K562 (cell line): ENCODE results near the gene CCDC85B. TPM values are rescaled to one million over a fixed set of nuclear protein-coding genes. Genes with fewer than 3 reads are reported as not detected.
A peak's percentile ranks its signal among the peaks of the same experiment; 100 is the strongest.

Experiments
- ATAC-seq: fragments of 200-7000 bp; cut with Tn5 transposase; 3 replicates; pipeline ENCODE4 v1.9.1; 2020; ENCODE audit warnings: moderate library complexity
- BruUV-seq: library from RNA; stranded (reverse); fragments of 400-500 nt; replicated peaks from 2 replicates; lab custom pipeline; 2021; lab: Mats Ljungman, UMichigan
- CTCF ChIA-PET: fragments of 300-600 bp; formaldehyde crosslinking; extraction: SDS; loops from one replicate; lab custom pipeline; 2021; ENCODE audit warnings: low intra/inter-chr PET ratio; lab: Yijun Ruan, JAX
- POLR2A ChIA-PET: fragments of 300-600, 350-650 bp; sonication (Branson Sonifier 250); formaldehyde crosslinking; extraction: SDS; loops from one replicate; lab custom pipeline; 2021; ENCODE audit warnings: antibody characterized with exemption, inconsistent platforms; lab: Yijun Ruan, JAX
- DNase-seq, 4 experiments: peaks; one replicate each; pipeline versions ENCODE4 v3.0.0 to v3.0.0-alpha.2; 2011 to 2018; ENCODE audit warnings: low spot score in 3 of 4, mixed read lengths in 3 of 4; ENCODE audit errors: extremely low read depth in 1 of 4
- FAIRE-seq: peaks from 2 replicates; lab custom pipeline; 2011; peaks lifted over from hg19 to GRCh38; lab: Jason Lieb, UNC
- H2AFZ ChIP-seq: 2 replicates; pipeline ENCODE4 v1.6.0; 2011; ENCODE audit warnings: low read depth, low read length, control low read depth, inconsistent platforms
- H3K27ac ChIP-seq: fragments of 200-600 bp; 3 replicates; pipeline ENCODE4 v1.8.0; 2011; ENCODE audit warnings: low read depth, mild to moderate bottlenecking, control low read depth, inconsistent platforms, low read length, moderate library complexity, mixed read lengths; ENCODE audit errors: extremely low read depth
- H3K27me3 ChIP-seq, 2 experiments: fragments of 300-600 bp in 1 of 2; 2 replicates in 1 of 2; 3 replicates in 1 of 2; pipeline versions ENCODE4 v1.6.0 to v1.8.0; 2011; ENCODE audit warnings: inconsistent platforms in 2 of 2, low read length in 2 of 2, mild to moderate bottlenecking in 1 of 2, mixed read lengths in 1 of 2, moderate library complexity in 1 of 2; ENCODE audit not compliant: control insufficient read depth in 2 of 2, insufficient read depth in 2 of 2
- H3K36me3 ChIP-seq: fragments of 300-600 bp; 3 replicates; pipeline ENCODE4 v1.8.0; 2011; ENCODE audit warnings: mild to moderate bottlenecking, low read length, inconsistent platforms; ENCODE audit not compliant: control insufficient read depth, insufficient read depth
- H3K4me1 ChIP-seq, 2 experiments: fragments of 200-600 bp in 1 of 2; replicated peaks in 1 of 2; 2 replicates in 1 of 2; 3 replicates in 1 of 2; pipeline versions ENCODE4 v1.5.1 to v1.8.0; 2011; ENCODE audit warnings: inconsistent platforms in 2 of 2, low read length in 2 of 2, mild to moderate bottlenecking in 1 of 2, mixed read lengths in 1 of 2, moderate library complexity in 1 of 2; ENCODE audit not compliant: control insufficient read depth in 2 of 2, insufficient read depth in 2 of 2
- H3K4me2 ChIP-seq: 2 replicates; pipeline ENCODE4 v1.6.1; 2011; ENCODE audit warnings: low read length, control low read depth, inconsistent platforms, mixed read lengths; ENCODE audit not compliant: insufficient read depth
- H3K4me3 ChIP-seq: fragments of 200-600 bp; sonication (generic), shearing (Covaris generic); 2 replicates; pipeline ENCODE4 v1.5.1; 2016; ENCODE audit warnings: control low read depth, inconsistent platforms
- H3K79me2 ChIP-seq: fragments of 200-600 bp; 3 replicates; pipeline ENCODE4 v1.8.0; 2011; ENCODE audit warnings: low read length, inconsistent platforms; ENCODE audit not compliant: control insufficient read depth, insufficient read depth
- H3K9ac ChIP-seq, 2 experiments: 2 replicates each; pipeline versions ENCODE4 v1.6.0 to v1.6.1; 2011; ENCODE audit warnings: low read depth in 2 of 2, low read length in 2 of 2, control low read depth in 1 of 2, inconsistent platforms in 1 of 2, mild to moderate bottlenecking in 1 of 2, mixed read lengths in 1 of 2; ENCODE audit not compliant: insufficient read depth in 1 of 2
- H3K9me1 ChIP-seq: one replicate; pipeline ENCODE4 v1.6.0; 2011; ENCODE audit warnings: inconsistent platforms, mild to moderate bottlenecking, low read length, moderate library complexity; ENCODE audit not compliant: control insufficient read depth, insufficient read depth
- H3K9me3 ChIP-seq: replicated peaks from 2 replicates; pipeline ENCODE4 v1.5.1; 2011; ENCODE audit warnings: low read depth, low read length, inconsistent platforms; ENCODE audit not compliant: control insufficient read depth, insufficient read depth
- H4K20me1 ChIP-seq: replicated peaks from 2 replicates; pipeline ENCODE4 v1.6.1; 2011; ENCODE audit warnings: low read length, inconsistent platforms, mixed read lengths; ENCODE audit not compliant: control insufficient read depth, insufficient read depth
- CREB5 ChIP-seq: fragments of 250-450 bp; sonication (Bioruptor Pico); IDR thresholded peaks from 2 replicates; pipeline ENCODE4 v1.5.0; 2020; ENCODE audit warnings: mild to moderate bottlenecking
- ESRRA ChIP-seq: fragments of 450-650 bp; IDR thresholded peaks from 2 replicates; pipeline ENCODE4 v1.6.1; 2014; ENCODE audit warnings: low read depth, mild to moderate bottlenecking, moderate library complexity, borderline replicate concordance
- FOS ChIP-seq: IDR thresholded peaks from 3 replicates; pipeline ENCODE4 v1.6.1; 2011; ENCODE audit not compliant: insufficient read length; ENCODE audit errors: extremely low read depth
- GTF2E2 ChIP-seq: fragments of 200-800 bp; sonication (Bioruptor generic); IDR thresholded peaks from 2 replicates; pipeline ENCODE4 v1.6.1; 2016; ENCODE audit warnings: missing genetic modification characterization, missing compliant biosample characterization
- HNRNPH1 ChIP-seq: fragments of 200-400 bp; formaldehyde crosslinking; optimal IDR thresholded peaks from 2 replicates; pipeline ENCODE3; 2017; ENCODE audit warnings: low read depth, mild to moderate bottlenecking, low read length, moderate library complexity
- MEF2A ChIP-seq: IDR thresholded peaks from 2 replicates; pipeline ENCODE4 v1.6.1; 2011; ENCODE audit warnings: low read depth, mild to moderate bottlenecking, low read length, moderate library complexity; ENCODE audit not compliant: control insufficient read depth
- NONO ChIP-seq, 2 experiments: fragments of 200-400 bp in 1 of 2; fragments of 450-650 bp in 1 of 2; formaldehyde crosslinking in 1 of 2; IDR thresholded peaks; 2 replicates each; pipeline ENCODE4 v1.6.1; 2017; ENCODE audit warnings: low read depth in 2 of 2, mild to moderate bottlenecking in 2 of 2, moderate library complexity in 2 of 2, low read length in 1 of 2
- NR2F6 ChIP-seq: fragments of 450-650 bp; formaldehyde crosslinking; IDR thresholded peaks from 2 replicates; pipeline ENCODE4 v1.4.0; 2020; ENCODE audit warnings: mild to moderate bottlenecking
- PATZ1 ChIP-seq: fragments of 250-450 bp; sonication (Bioruptor Pico); IDR thresholded peaks from 2 replicates; pipeline ENCODE4 v1.5.0; 2020; ENCODE audit warnings: mild to moderate bottlenecking, borderline replicate concordance
- RFX1 ChIP-seq: fragments of 450-650 bp; IDR thresholded peaks from 2 replicates; pipeline ENCODE4 v1.6.1; 2016; ENCODE audit warnings: mild to moderate bottlenecking, moderate library complexity
- TCF3 ChIP-seq: sonication (generic); formaldehyde crosslinking; IDR thresholded peaks from 2 replicates; pipeline ENCODE4 v1.4.0; 2020; ENCODE audit warnings: mild to moderate bottlenecking, missing genetic modification reagents
- TGIF2 ChIP-seq: sonication (generic); formaldehyde crosslinking; IDR thresholded peaks from 2 replicates; pipeline ENCODE4 v1.8.1; 2022; ENCODE audit warnings: mild to moderate bottlenecking, missing genetic modification reagents, moderate library complexity
- TSC22D4 ChIP-seq: fragments of 450-650 bp; IDR thresholded peaks from 2 replicates; pipeline ENCODE4 v1.6.1; 2016; ENCODE audit warnings: missing genetic modification characterization, missing biosample characterization, control low read depth
- ZFX ChIP-seq: sonication (generic); formaldehyde crosslinking; IDR thresholded peaks from 2 replicates; pipeline ENCODE4 v1.8.0; 2022; ENCODE audit warnings: mild to moderate bottlenecking, missing genetic modification reagents, moderate library complexity
- ZNF436 ChIP-seq: fragments of 250-450, 450-650 bp; sonication (Bioruptor Pico); formaldehyde crosslinking; IDR thresholded peaks from 2 replicates; pipeline ENCODE4 v1.7.0; 2020; ENCODE audit warnings: mild to moderate bottlenecking
- ZNF449 ChIP-seq: fragments of 250-450 bp; sonication (Bioruptor Pico); IDR thresholded peaks from 2 replicates; pipeline ENCODE4 v1.8.0; 2022; ENCODE audit warnings: moderate library complexity, mild to moderate bottlenecking, inconsistent platforms
- WGBS: fragments of 100-300 bp; shearing (Covaris generic); methylation state at CpG from one replicate; pipeline ENCODE4 v1.1.6; 2016; ENCODE audit warnings: low coverage, mixed read lengths; ENCODE audit not compliant: insufficient coverage; ENCODE audit errors: missing lambda C conversion rate; 5-methylcytosine and 5-hydroxymethylcytosine counted together
- in situ Hi-C: fragments of 300-500 bp; cut with MboI; formaldehyde crosslinking; loops from 4 replicates; pipeline ENCODE4 v1.15.0; 2018; ENCODE audit warnings: inconsistent platforms, mixed read lengths
- intact Hi-C: fragments of 100-400 bp; cut with micrococcal nuclease; formaldehyde crosslinking; loops from 2 replicates; pipeline ENCODE4 v1.14.2; 2022
- polyA plus RNA-seq, 8 experiments: library from polyadenylated mRNA; depleted of rRNA in 4 of 8; stranded (reverse) in 5 of 8; unstranded in 3 of 8; fragments of >200 nt; fragmentation: Nextera tagmentation in 2 of 8; fragmentation: Illumina TruSeq in 1 of 8; extraction: Ambion mirVana in 2 of 8; extraction: Trizol in 1 of 8; gene quantifications; 2 replicates each; pipeline versions ENCODE4 v1.2.1 to v1.2.3, GENCODE V29; 2011 to 2014; ENCODE audit warnings: inconsistent platforms in 1 of 8, missing spikeins in 1 of 8
- total RNA-seq, 7 experiments: library from RNA; depleted of rRNA in 6 of 7; stranded (reverse); fragments of >200 nt in 6 of 7; fragmentation: Illumina TruSeq in 2 of 7; extraction: Trizol in 2 of 7; gene quantifications; 2 replicates each; pipeline versions ENCODE4 v1.2.1 to v1.2.3, GENCODE V29; 2011 to 2021; ENCODE audit warnings: low replicate concordance in 1 of 7

CCDC85B gene
- total and polyA plus RNA-seq, 9 of the 15 experiments (the other 6 are each of a cell fraction or from before 2014, with no cell fraction given): 0.14 to 138 (median 6.2) TPM

- Histone ChIP-seq H3K9me1 (no peaks in the 10 kb centered on the region), H3K4me1 (peaks cover 40 to 68% of the 10 kb centered on the region in 2 experiments), H3K27ac (peak overlapping the region; percentile 84), H3K9me3 (no peaks in the 10 kb centered on the region), H3K27me3 (no peaks in the 10 kb centered on the region), H3K79me2 (peaks cover 73% of the 10 kb centered on the region), H3K9ac (peak overlapping the region; percentile 80 to 98), H3K36me3 (peaks cover 50% of the 10 kb centered on the region), H2AFZ (no peak overlapping the region), H3K4me2 (peak overlapping the region; percentile 89), H3K4me3 (peak overlapping the region; percentile 70), H4K20me1 (peaks cover 28% of the 10 kb centered on the region)
- TSS peak; percentile 80 for BruUV-seq
- CTCF ChIA-PET: no interaction called here
- POLR2A ChIA-PET: interaction anchor here (0.5 to 14.4 kb wide), 38 partner anchors 9 to 1323 kb away, joined by 3 to 147 read pairs (median 4); partner anchors contain the start of genes BANF1, C11orf68, CFL1 and FOSL1
- 1% methylated on average over 57 of the region's 57 CpGs for WGBS
- peak in 3 of 4 experiments; percentile 39 to 80 (median 73) for DNase-seq
- intact Hi-C loops (no loop called here), in situ Hi-C loops (no loop called here)
- FAIRE-seq: peak; percentile 19
- peak; percentile 36 for ATAC-seq
- TF ChIP-seq ZNF449 (CRISPR knock-in tag) (no peak), NONO (IDR thresholded peaks at IDR 0.05; ENCODE audit: low read depth in 2 of 2, low read length in 1 of 2) (0 out of 4 replicates have a peak, but pooled peaks of 1 of the 2 experiments have one; percentile 21), GTF2E2 (peak; percentile 13; the same call in 1 of the 2 replicates), PATZ1 (CRISPR knock-in tag) (no peak), ESRRA (peak; percentile 83), ZFX (peak; percentile 36; the same call in 1 of the 2 replicates), FOS (no peak), CREB5 (CRISPR knock-in tag) (no peak), ZNF436 (peak; percentile 87), HNRNPH1 (no peak), NR2F6 (CRISPR knock-in tag) (no peak), RFX1 (no peak), MEF2A (peak; percentile 44; the same call in 1 of the 2 replicates), TSC22D4 (tag) (no peak), TGIF2 (CRISPR knock-in tag) (peak; percentile 67; the same call in 1 of the 2 replicates), TCF3 (CRISPR knock-in tag) (0 out of 2 replicates have a peak, but pooled peaks have one; percentile 4)
Observed at GRCh38 chr11:65891219-65892136, 1.0 kb downstream of the CCDC85B start.
